SIG-M5 treated with dmso at 0.1 percent for 504 hours (cell line): Measurements from ENCODE around the gene BCKDK.
A peak's percentile ranks its signal among the peaks of the same experiment; 100 is the strongest.

Experiments used
- DNase-seq: peaks from one replicate; lab custom pipeline; 2025; ENCODE audit not compliant: unreplicated experiment; lab: John Stamatoyannopoulos, UW

Gene BCKDK

GRCh38 chr16:31080035-31080629 is 28.1 kb upstream of the BCKDK start:
- DNase-seq, result no peak

- no peak for DNase-seq
Observed at GRCh38 chr16:31080756-31081419, 27.3 kb upstream of the BCKDK start.

GRCh38 chr16:31081428-31082351 is 26.5 kb upstream of the BCKDK start:
- no peak for DNase-seq

GRCh38 chr16:31082368-31083045 is 25.7 kb upstream of the BCKDK start:
- DNase-seq, result no peak

GRCh38 chr16:31083081-31083480 is 25.1 kb upstream of the BCKDK start:
- DNase-seq, result no peak

- DNase-seq, result no peak
Observed at GRCh38 chr16:31083556-31083955, 24.6 kb upstream of the BCKDK start.

GRCh38 chr16:31083981-31084380 is 24.2 kb upstream of the BCKDK start:
- no peak for DNase-seq

- DNase-seq, result no peak
Observed at GRCh38 chr16:31084584-31085302, 23.4 kb upstream of the BCKDK start.

GRCh38 chr16:31085411-31085810 is 22.8 kb upstream of the BCKDK start:
- no peak for DNase-seq

GRCh38 chr16:31085873-31086628 is 22.1 kb upstream of the BCKDK start:
- DNase-seq, result no peak

- DNase-seq, result no peak
Observed at GRCh38 chr16:31086629-31086906, 21.6 kb upstream of the BCKDK start.

GRCh38 chr16:31087481-31087880 is 20.7 kb upstream of the BCKDK start:
- no peak for DNase-seq

- DNase-seq, result no peak
Observed at GRCh38 chr16:31087971-31088370, 20.2 kb upstream of the BCKDK start.

GRCh38 chr16:31088459-31089183 is 19.6 kb upstream of the BCKDK start, which contains the start of gene PRSS53:
Gene PRSS53, minus strand, starts transcription at chr16:31088943. Its CDS starts 134 bp downstream, at chr16:31088809.
- DNase-seq, result no peak

- DNase-seq, result no peak
Observed at GRCh38 chr16:31089199-31089598, 19.0 kb upstream of the BCKDK start.

GRCh38 chr16:31090540-31090939 is 17.6 kb upstream of the BCKDK start:
- DNase-seq, result no peak

- no peak for DNase-seq
Observed at GRCh38 chr16:31092330-31092729, 15.9 kb upstream of the BCKDK start.

- peak; percentile 17 for DNase-seq
Observed at GRCh38 chr16:31093132-31093703, 15.0 kb upstream of the BCKDK start.

GRCh38 chr16:31094088-31094423 is 14.1 kb upstream of the BCKDK start:
- DNase-seq, result no peak
